SH-SY5Y (cell line): Measurements from ENCODE around the gene LAMTOR5.

ENCODE experiments used
- GATA2 ChIP-seq: IDR thresholded peaks from 2 replicates; pipeline ENCODE4 v1.6.1; 2011; ENCODE audit warnings: mild to moderate bottlenecking, low read depth, low read length
- GATA3 ChIP-seq: IDR thresholded peaks from 2 replicates; pipeline ENCODE4 v1.6.1; 2011; ENCODE audit warnings: low read depth, mild to moderate bottlenecking, low read length, moderate library complexity

LAMTOR5 gene

DNA sequence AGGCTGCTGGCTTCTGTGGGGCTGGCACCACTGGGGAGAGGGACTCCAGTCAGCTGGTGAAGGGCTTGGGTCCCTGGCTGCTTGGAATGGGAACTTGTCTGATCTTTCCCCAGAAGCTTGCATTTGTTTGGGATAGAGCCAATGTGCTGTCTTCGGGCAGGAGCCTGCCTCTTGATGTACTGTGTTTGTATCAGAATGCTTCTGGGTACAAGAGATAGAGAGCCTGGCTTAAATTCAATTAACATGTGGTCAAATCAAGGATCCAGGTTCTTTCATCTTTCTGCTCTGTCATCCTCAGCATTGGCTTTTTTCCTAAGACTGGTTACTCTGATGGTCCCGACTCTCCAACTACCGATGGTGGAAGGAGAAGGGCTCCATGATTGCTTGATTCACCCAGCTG lies 27.5 kb upstream of the LAMTOR5 start:
- TF ChIP-seq GATA2, result no peak
- no peak for TF ChIP-seq GATA3

DNA sequence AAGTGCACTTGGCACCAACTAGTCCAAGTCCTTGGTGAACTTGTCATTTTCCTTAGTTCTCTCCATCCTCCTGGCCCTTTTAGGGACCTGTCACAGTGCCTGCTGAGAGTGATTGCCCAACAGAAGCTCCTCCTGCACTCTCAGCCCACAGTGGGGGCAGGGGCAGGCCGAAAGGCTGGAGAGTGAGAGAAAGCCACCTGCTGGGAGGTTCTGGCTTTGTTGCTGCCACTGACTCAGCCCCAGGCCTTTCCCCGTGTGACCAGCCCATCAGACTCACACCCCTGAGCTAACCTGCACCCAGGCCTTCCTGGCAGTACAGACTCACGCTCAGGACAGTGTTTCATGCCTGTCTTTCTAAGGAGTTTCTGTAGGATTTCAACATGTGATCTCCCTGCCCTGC lies 26.3 kb upstream of the LAMTOR5 start:
- no peak for TF ChIP-seq GATA3
- TF ChIP-seq GATA2, result no peak

DNA sequence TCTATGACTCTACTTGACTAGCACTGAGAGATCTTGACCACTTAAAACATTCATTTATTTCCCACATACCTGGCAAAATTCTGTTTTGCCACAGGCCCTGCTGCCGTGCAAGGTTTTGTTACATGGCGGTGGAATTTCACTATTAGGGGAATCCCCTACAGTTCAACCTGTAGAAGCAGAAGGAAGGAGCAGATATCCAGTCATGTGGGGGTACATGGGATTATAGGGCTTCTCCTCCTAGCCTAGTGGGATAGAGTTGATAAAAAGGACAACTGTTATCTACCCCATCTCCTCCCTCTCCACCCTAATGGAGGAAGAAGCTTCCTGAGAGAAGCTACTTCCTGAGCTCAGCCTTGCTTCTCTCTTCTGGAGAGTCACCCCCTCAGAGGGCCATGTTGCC lies 25.7 kb upstream of the LAMTOR5 start:
- TF ChIP-seq GATA3, result no peak

DNA sequence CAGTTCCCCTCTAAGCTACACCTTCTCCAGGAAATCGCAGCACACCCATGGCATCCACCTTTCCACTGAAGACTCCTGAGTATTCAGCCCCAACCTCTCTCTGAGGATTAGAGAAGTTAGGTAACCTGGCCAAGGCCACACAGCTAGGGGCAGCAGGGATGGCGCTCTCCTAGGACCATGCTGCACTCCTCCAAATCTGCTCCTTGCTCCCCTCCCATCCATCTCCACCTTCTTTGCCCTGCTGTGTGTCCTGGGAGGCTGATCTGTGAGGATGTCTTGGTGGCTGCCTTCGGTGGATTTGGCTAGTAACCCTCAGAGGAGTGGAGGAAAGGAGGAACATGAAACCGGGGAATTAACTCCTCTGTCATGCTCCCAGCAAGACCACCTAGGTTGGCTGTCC lies 23.4 kb upstream of the LAMTOR5 start:
- TF ChIP-seq GATA3 (no peak), GATA2 (no peak)

DNA sequence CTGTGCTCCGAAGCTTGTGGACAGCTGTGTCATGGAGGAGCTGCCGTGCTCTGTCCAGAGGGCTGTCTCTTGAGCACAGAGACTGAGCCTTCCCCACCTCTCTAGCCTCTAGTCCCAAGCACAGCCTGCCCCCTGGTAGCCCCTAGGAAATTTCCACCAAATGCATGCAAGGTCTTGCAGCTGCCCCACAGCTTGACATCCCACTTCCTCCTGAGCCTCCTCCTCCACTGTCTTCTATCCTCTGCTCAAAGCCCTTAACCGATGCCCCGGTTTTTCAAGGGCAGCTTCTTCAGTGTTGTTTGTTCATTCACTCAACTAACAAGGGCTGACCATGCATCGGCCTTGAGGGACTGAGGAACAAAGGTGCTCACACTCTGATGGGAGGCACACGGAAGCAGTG lies 22.9 kb upstream of the LAMTOR5 start:
- TF ChIP-seq GATA2, result no peak
- TF ChIP-seq GATA3, result no peak

DNA sequence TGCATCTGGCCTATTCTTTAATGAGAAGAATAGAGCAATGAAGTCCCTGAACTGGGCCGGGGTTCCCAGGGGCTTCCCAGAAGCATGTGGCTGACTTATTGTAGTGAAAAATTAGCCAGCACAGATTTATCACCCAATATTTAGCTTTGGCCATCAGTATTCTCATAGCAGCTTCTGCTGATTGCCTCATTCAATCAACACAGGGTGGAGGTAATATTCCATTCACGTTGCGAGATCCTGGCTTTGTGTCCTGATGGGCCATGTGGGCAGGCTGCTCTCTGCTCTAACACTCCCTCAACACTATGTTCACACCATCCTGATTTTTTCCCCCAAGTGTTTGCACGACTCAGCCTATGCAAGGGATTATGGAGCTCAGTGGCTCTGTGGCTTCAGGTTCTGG lies 21.5 kb upstream of the LAMTOR5 start:
- no peak for TF ChIP-seq GATA3
- TF ChIP-seq GATA2, result no peak

DNA sequence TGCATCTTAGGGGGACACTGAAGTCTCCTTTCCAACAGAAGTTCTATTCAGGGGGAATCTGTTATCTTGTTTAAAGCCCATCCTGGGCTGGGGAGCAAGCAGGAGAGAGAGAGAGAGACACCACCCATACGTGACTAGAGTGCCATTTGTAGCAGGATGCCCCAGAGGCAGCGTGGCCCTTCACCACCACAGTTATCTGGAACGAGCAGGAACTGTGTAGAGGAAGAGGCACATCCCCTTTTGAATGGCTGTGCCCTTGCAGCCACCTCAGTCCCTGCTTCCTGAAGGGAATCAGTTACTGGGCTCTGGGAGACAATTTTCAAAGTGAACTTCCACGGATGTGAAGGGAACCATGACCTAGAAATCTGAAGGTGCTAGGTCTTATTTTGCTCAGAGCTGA lies 19.4 kb upstream of the LAMTOR5 start:
- no peak for TF ChIP-seq GATA2
- TF ChIP-seq GATA3, result no peak

DNA sequence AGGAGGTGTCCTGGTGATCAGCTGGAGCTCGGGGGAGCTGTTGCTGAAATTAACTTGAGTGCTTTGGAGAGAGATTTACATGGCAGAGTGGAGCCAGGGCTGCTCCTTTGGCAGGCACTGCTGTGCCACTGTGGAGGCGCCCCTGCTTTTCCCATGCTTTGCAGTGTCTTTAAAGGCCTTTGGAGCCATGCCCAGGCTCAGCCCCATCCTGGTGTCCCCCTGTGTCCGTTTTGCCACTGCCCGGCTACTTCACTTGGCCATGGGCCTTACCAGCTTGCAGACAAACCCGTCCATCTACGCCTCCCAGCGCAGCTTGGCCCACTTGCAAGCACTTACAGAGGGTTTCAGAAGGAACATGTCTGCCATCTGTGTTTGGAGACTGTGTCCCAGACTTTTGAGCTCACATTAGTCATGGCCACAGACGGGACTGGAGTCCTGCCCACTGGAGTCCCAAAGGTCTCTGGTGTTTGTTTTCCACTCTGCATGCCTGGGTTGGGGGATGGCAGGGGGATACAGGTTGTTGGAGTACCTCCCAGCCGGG lies 18.2 kb upstream of the LAMTOR5 start:
- TF ChIP-seq GATA2, result no peak
- TF ChIP-seq GATA3, result no peak

DNA sequence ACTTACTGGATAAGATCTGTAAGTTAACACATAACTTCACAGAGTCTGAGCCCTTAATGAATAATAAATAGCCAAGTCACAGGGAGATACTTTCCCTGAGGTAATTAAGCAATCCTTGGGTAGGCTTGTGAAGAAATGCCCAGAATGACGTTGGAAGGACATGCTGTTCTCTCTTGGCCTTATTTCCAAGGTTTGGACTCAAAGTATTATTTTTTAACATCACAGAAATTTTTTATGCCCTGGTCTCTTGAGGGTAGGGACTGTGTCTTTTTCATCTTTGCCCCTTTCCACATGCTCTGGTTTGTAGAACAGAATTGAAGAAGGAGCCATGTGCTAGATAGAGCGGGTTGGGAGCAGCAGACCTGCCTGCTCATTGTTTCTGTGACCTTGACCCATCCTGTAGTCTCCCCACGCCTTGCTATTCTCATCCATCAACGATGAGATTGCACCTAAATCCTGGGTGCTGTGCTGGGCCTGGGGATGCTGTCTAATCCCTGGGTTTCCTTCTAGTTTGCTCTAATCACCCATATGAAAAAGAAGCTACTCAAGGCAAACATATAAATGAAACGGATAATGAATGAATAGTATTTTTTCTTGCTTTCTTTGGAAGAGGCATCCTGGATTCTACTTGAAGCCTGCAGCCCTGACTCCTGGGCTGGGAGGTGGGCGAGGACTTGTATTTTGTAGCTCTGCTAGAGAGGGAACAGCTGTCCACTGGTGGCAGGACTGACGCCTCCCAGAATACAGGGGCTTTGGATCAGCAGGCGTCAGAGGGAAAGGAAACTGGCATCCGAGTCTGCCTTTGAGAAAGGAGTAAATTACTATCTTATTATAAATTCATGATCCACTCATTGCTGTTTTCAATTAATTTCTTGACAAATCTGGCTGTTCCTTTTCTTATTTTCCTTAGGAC lies 17.5 kb upstream of the LAMTOR5 start:
- no peak for TF ChIP-seq GATA2
- TF ChIP-seq GATA3, result no peak

DNA sequence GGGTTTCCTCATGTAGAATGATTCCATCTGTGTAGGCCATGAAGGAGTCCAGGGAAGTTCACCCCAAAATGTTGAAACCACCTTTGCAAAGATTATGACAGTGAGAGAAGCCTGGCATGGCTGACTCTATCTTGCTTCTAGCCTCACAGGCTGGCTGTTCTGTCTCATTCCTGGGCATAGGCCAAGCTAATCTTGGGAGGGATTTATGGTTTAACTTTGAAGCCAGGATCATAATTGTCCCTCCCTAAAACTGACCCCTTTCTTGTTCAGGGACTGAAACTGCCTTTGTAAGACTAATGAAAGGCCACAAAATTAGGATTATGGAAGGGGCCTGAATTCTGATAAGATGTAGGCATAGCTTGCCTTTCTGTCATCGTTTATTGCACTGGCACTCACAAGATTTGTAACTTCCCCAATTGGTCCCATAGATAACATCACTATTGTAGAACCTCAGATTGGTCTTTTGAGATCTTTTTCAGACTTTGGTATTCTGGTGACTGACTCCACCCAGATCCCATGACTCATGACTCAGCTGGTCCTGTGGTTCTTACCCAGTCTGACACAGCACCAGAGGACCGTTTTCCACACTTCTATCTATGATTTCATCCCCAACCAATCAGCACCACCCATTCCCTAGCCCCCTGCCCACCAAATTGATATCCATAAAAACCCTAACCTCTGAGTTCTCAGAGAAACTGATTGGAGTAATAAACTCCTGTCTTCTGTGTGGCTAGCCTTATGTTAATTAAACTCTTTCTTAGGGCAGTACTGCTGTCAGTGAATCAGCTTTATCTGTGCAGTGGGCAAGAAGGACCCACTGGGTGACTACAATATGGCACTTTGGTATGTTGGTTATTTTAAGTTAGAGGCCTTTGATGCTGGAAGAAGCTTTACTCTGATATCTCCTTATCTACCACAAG lies 13.6 kb upstream of the LAMTOR5 start:
- no peak for TF ChIP-seq GATA2
- TF ChIP-seq GATA3, result no peak

DNA sequence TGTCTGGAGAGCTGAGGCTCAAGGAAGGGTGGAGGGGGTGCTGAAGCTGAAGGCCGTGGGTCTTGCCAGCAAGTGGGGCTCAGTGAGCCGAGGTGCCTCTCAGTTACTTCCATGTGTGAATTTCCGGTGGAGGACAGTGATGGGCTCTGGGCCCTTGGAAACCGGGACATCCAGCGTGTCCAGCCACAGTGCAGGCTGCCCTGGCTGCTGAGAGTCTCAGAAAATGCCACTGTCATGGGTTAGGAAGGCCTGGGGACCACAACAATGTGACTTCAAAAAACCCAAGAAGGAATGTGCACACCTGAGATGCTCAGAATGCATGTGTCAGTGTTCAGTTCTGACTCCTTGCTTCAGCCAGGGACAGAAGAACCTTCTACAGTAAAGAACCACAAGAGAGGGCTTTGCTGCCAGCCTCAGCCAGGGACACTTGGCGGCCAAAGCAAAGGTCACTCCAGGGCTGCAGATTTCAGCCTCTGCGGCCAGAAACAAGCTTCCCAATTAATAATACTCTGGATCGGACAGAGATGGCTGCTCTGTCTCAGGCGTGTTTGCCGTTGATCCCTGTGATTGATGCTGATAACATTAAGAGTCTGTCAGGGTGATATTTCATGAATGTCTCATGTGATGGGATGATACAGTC lies 12.6 kb upstream of the LAMTOR5 start:
- TF ChIP-seq GATA3, result no peak
- TF ChIP-seq GATA2, result no peak

DNA sequence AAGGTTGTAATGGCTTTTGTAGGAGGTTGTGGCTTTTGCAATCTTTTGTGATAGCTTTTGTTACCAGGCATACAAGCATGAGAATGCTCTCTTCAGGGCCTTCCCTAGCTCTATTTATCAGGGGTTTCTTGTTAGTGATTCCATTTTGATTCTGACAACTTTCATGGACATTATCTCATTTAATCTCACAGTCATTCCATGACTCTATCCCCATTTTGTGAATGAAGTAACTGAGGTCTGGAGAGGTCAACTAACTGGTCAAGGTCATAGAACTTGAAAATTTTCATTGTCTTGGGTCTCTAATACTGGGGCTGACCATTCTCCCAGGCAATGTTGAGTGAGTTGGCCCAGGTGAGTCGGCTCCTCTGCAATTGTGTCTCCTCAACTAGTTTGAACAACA lies 11.2 kb upstream of the LAMTOR5 start:
- TF ChIP-seq GATA3, result no peak
- TF ChIP-seq GATA2, result no peak

DNA sequence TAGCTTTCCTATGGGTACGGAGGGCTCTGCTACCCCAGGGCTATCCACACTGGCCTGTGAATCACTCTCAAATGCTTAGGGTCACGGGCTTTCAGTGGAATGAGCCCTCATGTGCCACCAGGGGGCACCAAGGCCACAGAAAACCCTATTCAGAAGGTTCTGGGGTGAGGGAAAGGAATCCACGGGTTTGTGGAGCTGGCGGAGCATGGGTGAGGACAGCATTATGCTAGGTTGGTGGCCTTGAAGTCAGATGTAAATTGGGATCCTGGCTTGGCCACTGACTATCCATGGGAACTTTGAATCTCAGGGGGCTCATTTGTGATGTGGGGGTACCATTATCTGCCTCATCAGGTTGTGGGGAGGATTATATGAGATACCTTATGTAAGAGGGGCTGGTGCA lies 5.1 kb upstream of the LAMTOR5 start:
- no peak for TF ChIP-seq GATA2
- TF ChIP-seq GATA3, result no peak

DNA sequence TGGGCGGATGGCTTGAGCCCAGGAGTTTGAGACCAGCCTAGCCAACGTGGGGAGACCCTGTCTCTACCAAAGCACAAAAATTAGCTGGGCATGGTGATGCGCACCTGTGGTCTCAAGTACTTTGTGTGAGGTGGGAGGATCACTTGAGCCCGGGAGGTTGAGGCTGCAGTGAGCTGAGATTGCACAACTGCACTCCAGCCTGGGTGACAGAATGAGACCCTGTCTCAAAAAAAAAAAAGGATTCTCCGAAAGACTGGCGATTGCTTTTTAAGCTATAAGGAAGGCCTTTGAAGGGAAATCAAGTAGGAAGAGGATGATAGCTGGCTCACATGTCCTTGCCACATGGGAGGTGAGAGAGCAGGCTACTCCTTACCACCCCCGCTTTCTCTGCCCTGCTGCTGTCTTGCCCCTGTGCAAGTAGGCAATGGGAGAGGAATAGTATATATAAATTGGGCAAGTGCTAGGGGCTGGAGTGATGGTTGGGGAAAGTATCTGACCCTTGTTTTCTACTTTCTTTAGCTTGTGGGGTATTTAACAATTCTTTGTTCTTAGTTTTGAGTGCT lies 3.8 kb upstream of the LAMTOR5 start:
- TF ChIP-seq GATA3, result no peak
- TF ChIP-seq GATA2, result no peak

DNA sequence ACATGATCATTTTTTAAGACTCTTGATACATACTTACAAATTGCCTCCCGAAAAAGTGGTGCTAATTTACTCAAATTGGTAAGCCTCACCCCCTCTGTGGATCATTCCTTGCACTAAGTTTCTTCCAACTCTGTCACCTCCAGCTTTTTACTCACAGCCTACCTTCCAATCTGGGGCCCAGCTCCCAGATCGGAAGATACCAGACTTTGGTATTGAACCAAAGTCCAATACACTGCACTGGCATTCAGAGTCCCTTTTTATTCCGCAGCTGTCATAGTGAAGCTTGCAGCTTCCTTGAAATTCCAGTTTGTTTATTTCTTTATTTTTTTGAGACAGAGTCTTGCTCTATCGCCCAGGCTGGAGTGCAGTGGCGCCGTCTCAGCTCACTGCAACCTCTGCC lies 1.8 kb upstream of the LAMTOR5 start:
- TF ChIP-seq GATA3, result no peak
- TF ChIP-seq GATA2, result no peak
